PC-9 (cell line): ENCODE results near the gene MMP25.

Source experiments
- CTCF ChIP-seq: fragments of 200-600 bp; sonication (generic); conservative IDR thresholded peaks from 2 replicates; pipeline ENCODE4 v1.6.1; 2017; ENCODE audit warnings: mixed run types, antibody characterized with exemption, mild to moderate bottlenecking, moderate library complexity
- EZH2 ChIP-seq: fragments of 200-600 bp; sonication (generic); IDR thresholded peaks from 2 replicates; pipeline ENCODE4 v1.8.0; 2017; ENCODE audit warnings: antibody characterized with exemption, low read depth

- TF ChIP-seq EZH2, result no peak
- no peak for TF ChIP-seq CTCF
These were observed 7.5 kb upstream of the MMP25 start for GRCh38 chr16:3038896-3039295.
